C1 segment of cervical spinal cord (tissue), 14 donors: ENCODE measurements around the gene RNF157.
"Not testable (repeated sequence)": the region's sequence is repeated elsewhere in the genome, so short reads cannot be mapped to it uniquely, and the experiment has no call there.

ENCODE experiments used
- DNase-seq, 14 donors: peaks; one replicate each; lab custom pipeline; 2025; lab: John Stamatoyannopoulos, UW

RNF157 gene

GRCh38 chr17:76255801-76256429 is 15.6 kb upstream of the RNF157 start:
- no peak for DNase-seq

- DNase-seq: no peak
Measured at GRCh38 chr17:76254275-76254674, 14.0 kb upstream of the RNF157 start.

DNA sequence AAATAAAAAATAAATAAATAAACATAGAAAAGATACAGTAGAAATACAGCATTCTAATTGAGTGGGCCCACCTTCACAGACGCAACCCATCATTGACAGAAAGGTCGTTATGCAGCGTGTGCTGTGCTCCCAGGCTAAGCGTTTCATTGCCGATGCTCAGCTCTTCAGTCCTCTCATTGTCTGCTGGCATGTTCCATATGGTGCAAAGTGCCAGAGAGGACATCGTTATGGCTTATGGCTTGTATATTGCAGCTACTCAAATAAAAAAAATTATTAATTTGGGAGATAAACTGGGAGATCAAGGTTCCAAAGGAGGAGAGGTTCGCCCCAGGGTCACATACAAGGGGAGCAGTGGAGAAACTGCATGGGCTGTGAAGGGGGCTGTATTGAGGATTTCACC is 13.5 kb upstream of the RNF157 start:
- DNase-seq: no peak

- DNase-seq: not testable (repeated sequence)
Measured at GRCh38 chr17:76252967-76253766, 12.9 kb upstream of the RNF157 start.

DNA sequence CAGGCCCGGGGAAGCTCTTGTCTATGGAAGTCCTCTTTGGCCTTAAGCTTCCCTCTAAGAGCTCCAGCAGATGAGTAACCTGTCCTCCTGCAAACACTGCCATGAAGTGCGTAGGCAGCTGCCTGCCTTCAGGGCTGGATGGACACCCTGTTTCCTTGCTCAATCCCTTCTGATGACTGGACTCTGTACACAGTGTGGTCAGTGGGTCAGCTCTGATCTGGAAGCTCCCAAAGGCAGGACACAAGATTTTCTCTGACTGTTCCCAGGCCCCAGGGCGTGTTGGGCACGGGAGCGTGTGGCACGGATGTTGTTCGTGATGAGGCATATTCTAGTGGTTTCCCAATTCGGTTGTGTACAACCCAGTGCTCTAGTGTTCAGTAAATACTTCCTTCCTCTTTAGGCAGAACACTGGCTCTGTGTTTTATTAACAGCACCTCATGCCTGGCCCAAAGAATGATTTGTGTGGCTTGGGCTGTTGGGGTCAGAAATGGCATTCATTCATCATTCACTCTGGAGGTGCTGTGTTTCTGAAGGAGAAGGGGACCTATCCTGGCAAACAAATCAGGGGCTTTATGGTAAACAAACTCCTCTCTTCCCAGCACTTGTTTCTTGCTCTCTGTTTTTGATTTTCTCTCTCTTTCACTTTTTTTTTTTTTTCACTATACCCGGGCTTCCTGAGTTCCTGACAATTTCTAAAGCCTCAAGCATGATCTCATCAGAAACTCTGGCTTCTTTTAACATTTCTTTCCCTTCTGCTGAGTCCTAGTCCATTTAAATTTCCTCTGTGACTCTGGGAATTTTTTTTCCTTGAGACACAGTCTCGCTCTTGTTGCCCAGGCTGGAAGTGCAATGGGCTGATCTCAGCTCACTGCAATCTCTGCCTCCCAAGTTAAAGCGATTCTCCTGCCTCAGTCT is 12.0 kb upstream of the RNF157 start:
- peak in 3 of 14 donors; percentile 27 to 63 (median 29) for DNase-seq

GRCh38 chr17:76251478-76252039 is 11.3 kb upstream of the RNF157 start:
- no peak for DNase-seq

GRCh38 chr17:76250141-76250540 is 9.8 kb upstream of the RNF157 start:
- DNase-seq: no peak

DNA sequence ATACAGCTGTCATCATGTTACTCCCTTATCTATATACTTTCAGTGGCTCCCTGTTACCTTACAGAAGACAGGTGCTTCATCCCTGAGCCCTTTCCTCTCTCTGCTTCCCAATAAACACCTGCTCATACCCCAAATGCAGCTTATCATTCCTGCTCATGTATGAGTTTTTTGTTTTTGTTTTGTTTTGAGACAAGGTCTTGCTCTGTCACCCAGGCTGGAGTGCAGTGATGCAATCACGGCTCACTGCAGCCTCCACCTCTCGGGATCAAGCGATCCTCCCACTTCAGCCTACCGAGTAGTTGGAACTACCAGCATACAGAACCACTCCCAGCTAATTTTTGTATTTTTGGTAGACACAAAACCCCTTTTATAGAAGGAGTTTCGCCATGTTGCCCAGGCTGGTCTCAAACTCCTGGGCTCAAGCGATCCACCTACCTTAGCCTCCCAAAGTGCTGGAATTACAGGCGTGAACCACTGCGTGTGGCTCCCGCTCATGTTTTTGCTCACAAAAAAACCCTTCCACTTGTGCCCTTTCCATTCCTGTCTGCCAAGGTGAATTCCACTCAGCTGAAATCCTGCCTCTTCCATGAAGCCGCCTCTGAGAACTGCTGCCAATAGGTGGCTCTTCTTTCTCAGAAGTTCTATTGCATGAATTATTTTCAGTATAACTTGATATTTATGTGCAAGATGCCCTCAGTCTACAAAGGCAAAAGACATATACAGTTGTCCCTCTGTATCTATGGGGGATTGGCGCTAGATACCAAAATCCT is 7.9 kb upstream of the RNF157 start:
- DNase-seq: no peak

DNA sequence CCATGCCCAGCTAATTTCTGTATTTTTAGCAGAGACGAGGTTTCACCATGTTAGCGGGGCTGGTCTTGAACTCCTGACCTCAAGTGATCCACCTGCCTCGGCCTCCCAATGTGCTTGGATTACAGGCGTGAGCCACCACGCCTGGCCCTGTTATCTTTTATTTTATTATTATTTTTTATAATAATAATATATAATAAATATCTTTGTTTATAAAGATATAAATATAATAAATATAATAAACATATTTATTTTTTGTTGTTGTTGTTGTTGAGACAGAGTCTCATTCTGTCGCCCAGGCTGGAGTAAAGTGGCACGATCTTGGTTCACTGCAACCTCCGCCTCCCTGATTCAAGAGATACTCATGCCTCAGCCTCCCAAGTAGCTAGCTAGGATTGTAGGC is 7.0 kb upstream of the RNF157 start:
- no peak for DNase-seq

DNA sequence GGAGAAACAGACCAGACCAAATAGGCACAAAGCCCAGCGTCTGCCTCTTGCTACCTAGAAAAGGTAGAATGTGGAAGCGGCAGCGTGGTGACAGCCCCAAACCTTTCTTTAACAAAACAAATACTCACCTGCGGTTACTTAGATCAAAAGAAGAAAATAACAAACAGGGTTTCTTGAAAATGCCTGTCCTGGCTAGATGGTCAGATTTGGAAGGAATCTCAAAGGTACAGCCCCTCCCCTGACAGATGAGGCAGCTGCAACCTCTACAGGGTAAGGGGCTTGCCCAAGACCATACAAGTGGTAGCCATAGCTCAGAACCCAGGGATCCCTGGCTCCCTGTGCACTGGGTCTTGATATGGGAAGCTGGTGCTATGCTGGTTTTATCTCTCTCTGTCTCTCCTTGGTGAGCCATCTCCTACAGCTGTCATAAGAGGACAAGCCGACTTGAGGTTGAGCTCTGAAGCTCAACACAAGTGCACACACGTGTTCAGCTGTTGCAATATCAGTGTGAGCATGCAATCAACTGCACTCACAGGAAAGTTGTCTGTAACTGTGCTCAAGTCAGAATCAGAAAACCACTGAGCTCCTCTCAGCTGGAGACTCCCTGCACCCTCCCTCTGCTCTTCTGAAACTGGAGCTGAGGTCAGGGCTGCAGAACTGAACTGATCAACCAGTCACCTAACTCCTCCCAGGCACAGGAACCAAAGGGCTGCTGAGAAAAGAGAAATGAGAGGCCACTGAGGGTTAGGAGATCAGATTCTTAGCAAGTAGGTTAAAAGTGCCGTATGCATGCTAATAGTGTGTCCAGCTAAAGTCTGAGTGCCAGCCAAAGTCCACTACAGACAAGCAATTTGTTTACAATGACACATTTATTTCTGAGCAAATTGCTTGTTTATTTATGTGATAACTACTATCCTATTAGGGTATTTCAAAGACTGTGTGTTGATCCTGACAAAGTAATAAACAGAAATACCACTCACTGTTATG is 6.1 kb upstream of the RNF157 start:
- DNase-seq: no peak

GRCh38 chr17:76244721-76245120 is 4.4 kb upstream of the RNF157 start:
- DNase-seq: not testable (repeated sequence)

- no peak for DNase-seq
Measured at GRCh38 chr17:76243826-76244679, 3.8 kb upstream of the RNF157 start.

GRCh38 chr17:76241691-76242255 is 1.5 kb upstream of the RNF157 start:
- DNase-seq: no peak

DNA sequence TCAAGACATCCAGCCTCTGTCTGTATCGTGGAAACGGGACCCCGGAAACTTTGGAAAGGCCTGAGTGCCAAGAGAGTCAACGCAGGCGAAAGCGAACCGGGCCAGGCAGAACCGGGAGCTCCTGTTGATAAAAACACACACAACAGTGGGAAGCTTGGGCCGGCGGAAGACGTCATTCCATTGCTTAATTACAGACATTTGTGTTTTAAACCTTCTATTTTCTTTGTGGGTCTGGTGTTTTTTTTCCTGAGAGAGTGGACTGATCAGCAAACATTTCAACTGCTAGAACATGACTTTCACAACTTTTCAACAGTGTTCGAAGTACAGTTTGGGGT is 878 bp upstream of the RNF157 start:
- peak in 3 of 14 donors; percentile 33 to 61 (median 43) for DNase-seq

GRCh38 chr17:76239538-76240274 is 587 bp downstream of the RNF157 start:
- DNase-seq: peak in 3 of 14 donors; percentile 17 to 46 (median 18)

- DNase-seq: peak in 2 of 14 donors; percentile 46 to 80
Measured at GRCh38 chr17:76238847-76239537, 1.3 kb downstream of the RNF157 start.

DNA sequence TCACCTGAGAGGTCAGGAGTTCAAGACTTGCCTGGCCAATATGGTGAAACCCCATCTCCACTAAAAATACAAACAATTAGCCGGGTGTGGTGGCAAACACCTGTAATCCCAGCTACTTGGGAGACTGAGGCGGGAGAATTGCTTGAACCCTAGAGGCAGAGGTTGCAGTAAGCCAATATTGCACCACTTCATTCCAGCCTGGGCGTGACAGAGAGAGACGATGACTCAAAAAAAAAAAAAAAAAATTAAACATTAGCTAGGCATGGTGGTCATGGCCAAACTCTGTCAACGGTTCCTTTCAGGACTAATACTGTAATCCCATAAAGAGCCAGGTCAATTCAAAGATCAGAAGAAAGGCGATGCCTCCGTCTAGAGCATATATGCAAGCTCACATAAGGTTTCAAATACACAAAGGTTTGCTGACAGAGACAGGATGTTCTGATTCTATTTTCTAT is 2.4 kb downstream of the RNF157 start:
- no peak for DNase-seq
